Astrocyte (in vitro differentiated cells and primary cell): Measurements from ENCODE around the gene HNF1B. TPM values are rescaled to one million over a fixed set of nuclear protein-coding genes. Genes with fewer than 3 reads are reported as not detected.

Experiments used
- DNase-seq: peaks from one replicate; pipeline ENCODE4 v3.0.0-alpha.2; 2010; ENCODE audit warnings: low read depth
- FAIRE-seq: peaks from 2 replicates; lab custom pipeline; 2011; peaks lifted over from hg19 to GRCh38; lab: Jason Lieb, UNC
- H2AFZ ChIP-seq: 2 replicates; pipeline ENCODE4 v1.6.0; 2012; ENCODE audit warnings: low read depth, low read length, inconsistent platforms
- H3K27ac ChIP-seq: 2 replicates; pipeline ENCODE4 v1.5.1; 2011; ENCODE audit warnings: low read depth, low read length, inconsistent platforms
- H3K27me3 ChIP-seq: 2 replicates; pipeline ENCODE4 v1.6.0; 2011; ENCODE audit warnings: low read length, inconsistent platforms; ENCODE audit not compliant: insufficient read depth
- H3K36me3 ChIP-seq: 2 replicates; pipeline ENCODE4 v1.5.1; 2011; ENCODE audit warnings: low read length, inconsistent platforms; ENCODE audit not compliant: insufficient read depth
- H3K4me1 ChIP-seq: 2 replicates; pipeline ENCODE4 v1.5.1; 2011; ENCODE audit warnings: low read length, inconsistent platforms; ENCODE audit not compliant: insufficient read depth
- H3K4me2 ChIP-seq: 2 replicates; pipeline ENCODE4 v1.6.0; 2012; ENCODE audit warnings: low read length, inconsistent platforms
- H3K4me3 ChIP-seq: 2 replicates; pipeline ENCODE4 v1.5.1; 2011; ENCODE audit warnings: low read depth, mild to moderate bottlenecking, low read length, inconsistent platforms; ENCODE audit not compliant: insufficient read depth
- H3K79me2 ChIP-seq: 2 replicates; pipeline ENCODE4 v1.6.0; 2012; ENCODE audit warnings: mild to moderate bottlenecking, low read length, inconsistent platforms; ENCODE audit not compliant: insufficient read depth
- H3K9ac ChIP-seq: 2 replicates; pipeline ENCODE4 v1.6.0; 2012; ENCODE audit warnings: mild to moderate bottlenecking, low read length, inconsistent platforms
- H3K9me3 ChIP-seq: 2 replicates; pipeline ENCODE4 v1.5.1; 2012; ENCODE audit warnings: low read depth, mild to moderate bottlenecking, low read length, inconsistent platforms; ENCODE audit not compliant: insufficient read depth
- H4K20me1 ChIP-seq: 2 replicates; pipeline ENCODE4 v1.6.0; 2012; ENCODE audit warnings: low read length, inconsistent platforms; ENCODE audit not compliant: insufficient read depth
- H3K27ac Mint-ChIP-seq: one replicate; pipeline ENCODE4 v1.8.0; 2021; ENCODE audit warnings: mild to moderate bottlenecking, mixed read lengths; ENCODE audit not compliant: unreplicated experiment
- H3K27me3 Mint-ChIP-seq: one replicate; pipeline ENCODE4 v1.8.0; 2021; ENCODE audit warnings: low read depth, mixed read lengths; ENCODE audit not compliant: unreplicated experiment
- H3K36me3 Mint-ChIP-seq: one replicate; pipeline ENCODE4 v1.8.0; 2021; ENCODE audit warnings: low read depth, mixed read lengths; ENCODE audit not compliant: unreplicated experiment
- H3K4me1 Mint-ChIP-seq: one replicate; pipeline ENCODE4 v1.8.0; 2021; ENCODE audit warnings: low read depth, mixed read lengths; ENCODE audit not compliant: unreplicated experiment
- H3K4me3 Mint-ChIP-seq: one replicate; pipeline ENCODE4 v1.8.0; 2021; ENCODE audit warnings: mild to moderate bottlenecking, moderate library complexity, mixed read lengths; ENCODE audit not compliant: unreplicated experiment
- H3K9me3 Mint-ChIP-seq: one replicate; pipeline ENCODE4 v1.8.0; 2021; ENCODE audit warnings: mild to moderate bottlenecking, mixed read lengths; ENCODE audit not compliant: unreplicated experiment
- CTCF ChIP-seq: IDR thresholded peaks from 2 replicates; pipeline ENCODE4 v1.5.1; 2011; ENCODE audit warnings: low read depth, mild to moderate bottlenecking, inconsistent platforms, low read length, moderate library complexity; ENCODE audit not compliant: insufficient read depth
- EZH2 ChIP-seq: IDR thresholded peaks from 2 replicates; pipeline ENCODE4 v1.6.1; 2012; ENCODE audit warnings: mild to moderate bottlenecking, low read length, inconsistent platforms; ENCODE audit not compliant: insufficient read depth
- total RNA-seq: library from RNA; stranded (reverse); gene quantifications from 2 replicates; pipeline ENCODE4 v1.2.1, GENCODE V29; 2021

The HNF1B gene
- total RNA-seq, 1 donor from 2014 or later = 15.6 TPM

GRCh38 chr17:37694734-37695133, 50.1 kb downstream of the HNF1B start:
- Histone ChIP-seq H3K79me2 (no peaks in the 10 kb centered on the region), H3K9ac (no peak overlapping the region), H3K9me3 (no peaks in the 10 kb centered on the region), H3K27ac (no peak overlapping the region), H2AFZ (no peak overlapping the region), H3K4me3 (no peak overlapping the region), H3K4me1 (peaks cover 10% of the 10 kb centered on the region), H3K36me3 (no peaks in the 10 kb centered on the region), H4K20me1 (no peaks in the 10 kb centered on the region), H3K27me3 (peaks cover 2% of the 10 kb centered on the region), H3K4me2 (no peak overlapping the region)
- Mint-ChIP-seq H3K36me3 (peaks cover 25% of the 10 kb centered on the region), H3K4me3 (no peak overlapping the region), H3K4me1 (peaks cover 16% of the 10 kb centered on the region), H3K27me3 (peaks cover 13% of the 10 kb centered on the region), H3K9me3 (peaks cover 4% of the 10 kb centered on the region), H3K27ac (peak overlapping the region; percentile 8)
- DNase-seq (peak; percentile 53), FAIRE-seq (no peak)
- TF ChIP-seq EZH2 (no peak), CTCF (no peak)

- Histone ChIP-seq H3K9me3 (no peaks in the 10 kb centered on the region), H3K79me2 (no peaks in the 10 kb centered on the region), H3K27me3 (peaks cover 2% of the 10 kb centered on the region), H2AFZ (no peak overlapping the region), H4K20me1 (no peaks in the 10 kb centered on the region), H3K4me1 (peaks cover 7% of the 10 kb centered on the region), H3K36me3 (no peaks in the 10 kb centered on the region), H3K27ac (no peak overlapping the region), H3K4me3 (no peak overlapping the region), H3K9ac (no peak overlapping the region), H3K4me2 (no peak overlapping the region)
- no peak for FAIRE-seq
- H3K36me3 Mint-ChIP-seq = peaks cover 22% of the 10 kb centered on the region
- H3K4me3 Mint-ChIP-seq = no peak overlapping the region
- peaks cover 11% of the 10 kb centered on the region for H3K4me1 Mint-ChIP-seq
- no peak overlapping the region for H3K27ac Mint-ChIP-seq
- peaks cover 15% of the 10 kb centered on the region for H3K27me3 Mint-ChIP-seq
- peaks cover 4% of the 10 kb centered on the region for H3K9me3 Mint-ChIP-seq
- DNase-seq = no peak
- no peak for TF ChIP-seq EZH2
These were observed 51.5 kb downstream of the HNF1B start for GRCh38 chr17:37693328-37693727.

- FAIRE-seq (no peak), DNase-seq (no peak)
- Histone ChIP-seq H3K9ac (no peak overlapping the region), H3K27ac (no peak overlapping the region), H3K79me2 (no peaks in the 10 kb centered on the region), H2AFZ (no peak overlapping the region), H3K4me2 (no peak overlapping the region), H3K27me3 (peaks cover 2% of the 10 kb centered on the region), H4K20me1 (no peaks in the 10 kb centered on the region), H3K36me3 (no peaks in the 10 kb centered on the region), H3K9me3 (no peaks in the 10 kb centered on the region), H3K4me1 (no peaks in the 10 kb centered on the region), H3K4me3 (no peak overlapping the region)
- Mint-ChIP-seq H3K27me3 (peaks cover 19% of the 10 kb centered on the region), H3K4me1 (peaks cover 2% of the 10 kb centered on the region), H3K27ac (no peak overlapping the region), H3K9me3 (peaks cover 4% of the 10 kb centered on the region), H3K4me3 (peak overlapping the region; percentile 55), H3K36me3 (peaks cover 13% of the 10 kb centered on the region)
- TF ChIP-seq EZH2 (no peak), CTCF (no peak)
These were observed 53.1 kb downstream of the HNF1B start for GRCh38 chr17:37691807-37692206.
